GM12878 (cell line): Measurements from ENCODE around the gene FGD1. TPM values are rescaled to one million over a fixed set of nuclear protein-coding genes. Genes with fewer than 3 reads are reported as not detected.

Experiments used
- ATAC-seq: fragments of 200-7000 bp; cut with Tn5 transposase; 3 replicates; pipeline ENCODE4 v1.9.1; 2020; ENCODE audit warnings: mild to moderate bottlenecking, moderate library complexity
- BruUV-seq: library from RNA; stranded (reverse); fragments of 400-500 nt; replicated peaks from 2 replicates; lab custom pipeline; 2021; lab: Mats Ljungman, UMichigan
- CTCF ChIA-PET: fragments of 300-600 bp; sonication (Branson Sonifier 250); formaldehyde crosslinking; extraction: SDS; loops from one replicate; lab custom pipeline; 2021; ENCODE audit warnings: inconsistent platforms; lab: Yijun Ruan, JAX
- POLR2A ChIA-PET: fragments of 350-600 bp; formaldehyde crosslinking; extraction: SDS; loops from one replicate; lab custom pipeline; 2021; ENCODE audit warnings: inconsistent platforms; lab: Charles Lee
- RAD21 ChIA-PET: fragments of 300-600 bp; sonication (Branson Sonifier 250); formaldehyde crosslinking; loops from one replicate; lab custom pipeline; 2023; ENCODE audit warnings: antibody characterized with exemption; ENCODE audit not compliant: unreplicated experiment; lab: Charles Lee
- SMC1A ChIA-PET: fragments of 300-600 bp; sonication (Branson Sonifier 250); formaldehyde crosslinking; loops from one replicate; lab custom pipeline; 2023; ENCODE audit not compliant: unreplicated experiment, uncharacterized antibody; lab: Charles Lee
- DNase-seq: peaks from one replicate; pipeline ENCODE4 v3.0.0-alpha.2; 2011; ENCODE audit warnings: low read depth, low spot score
- FAIRE-seq: peaks from 3 replicates; lab custom pipeline; 2011; peaks lifted over from hg19 to GRCh38; lab: Jason Lieb, UNC
- H2AFZ ChIP-seq: 2 replicates; pipeline ENCODE4 v1.6.0; 2011; ENCODE audit warnings: low read depth, low read length, control low read depth; ENCODE audit not compliant: control insufficient read depth
- H3K27ac ChIP-seq: 2 replicates; pipeline ENCODE4 v1.5.1; 2011; ENCODE audit warnings: control low read depth; ENCODE audit not compliant: control insufficient read depth, insufficient read depth
- H3K27me3 ChIP-seq, 2 experiments: replicated peaks in 1 of 2; 2 replicates each; pipeline versions ENCODE4 v1.6.0 to v1.6.1; 2011; ENCODE audit warnings: low read length in 1 of 2; ENCODE audit not compliant: control insufficient read depth in 2 of 2, insufficient read depth in 2 of 2
- H3K36me3 ChIP-seq, 2 experiments: 2 replicates each; pipeline ENCODE4 v1.5.1; 2011; ENCODE audit warnings: low read length in 1 of 2; ENCODE audit not compliant: control insufficient read depth in 2 of 2, insufficient read depth in 2 of 2
- H3K4me1 ChIP-seq: 2 replicates; pipeline ENCODE4 v1.6.1; 2011; ENCODE audit warnings: mild to moderate bottlenecking, low read length, moderate library complexity, mixed read lengths; ENCODE audit not compliant: control insufficient read depth, insufficient read depth
- H3K4me2 ChIP-seq: 2 replicates; pipeline ENCODE4 v1.6.0; 2011; ENCODE audit warnings: control low read depth; ENCODE audit not compliant: control insufficient read depth, insufficient read depth
- H3K4me3 ChIP-seq: fragments of 200-600 bp; sonication (generic); 2 replicates; pipeline ENCODE4 v1.5.1; 2016
- H3K79me2 ChIP-seq: 2 replicates; pipeline ENCODE4 v1.6.0; 2011; ENCODE audit warnings: low read length; ENCODE audit not compliant: control insufficient read depth, insufficient read depth
- H3K9ac ChIP-seq: 2 replicates; pipeline ENCODE4 v1.8.0; 2011; ENCODE audit warnings: low read length, control low read depth, mixed read lengths; ENCODE audit not compliant: control insufficient read depth, insufficient read depth
- H3K9me3 ChIP-seq: replicated peaks from 3 replicates; pipeline ENCODE4 v1.5.1; 2011; ENCODE audit warnings: mild to moderate bottlenecking, low read length; ENCODE audit not compliant: control insufficient read depth, insufficient read depth
- H4K20me1 ChIP-seq: 2 replicates; pipeline ENCODE4 v1.6.0; 2011; ENCODE audit not compliant: control insufficient read depth, insufficient read depth
- MEF2B ChIP-seq: fragments of 450-650 bp; IDR thresholded peaks from 2 replicates; pipeline ENCODE4 v1.6.1; 2018; ENCODE audit warnings: mild to moderate bottlenecking, moderate library complexity; ENCODE audit not compliant: partially characterized antibody, poor library complexity, severe bottlenecking
- POLR2A ChIP-seq: IDR thresholded peaks from 2 replicates; pipeline ENCODE4 v1.6.1; 2011; ENCODE audit warnings: low read depth, mild to moderate bottlenecking, low read length
- SPI1 ChIP-seq: IDR thresholded peaks from 2 replicates; pipeline ENCODE4 v1.6.1; 2011; ENCODE audit warnings: low read depth, mild to moderate bottlenecking, low read length, moderate library complexity, borderline replicate concordance; ENCODE audit not compliant: insufficient read depth
- ZBTB33 ChIP-seq: fragments of 450-650 bp; IDR thresholded peaks from 2 replicates; pipeline ENCODE4 v1.6.1; 2017; ENCODE audit warnings: mild to moderate bottlenecking
- in situ Hi-C: fragments of 300-500 bp; cut with MboI; formaldehyde crosslinking; loops from 9 replicates; pipeline ENCODE4 v1.14.3; 2018; ENCODE audit warnings: mixed read lengths
- intact Hi-C: fragments of 100-400 bp; cut with micrococcal nuclease; formaldehyde crosslinking; loops from one replicate; pipeline ENCODE4 v1.14.2; 2022; ENCODE audit not compliant: unreplicated experiment
- polyA plus RNA-seq, 11 experiments: library from polyadenylated mRNA; depleted of rRNA in 4 of 11; unstranded in 6 of 11; stranded (reverse) in 5 of 11; fragments of >200 nt; fragmentation: Nextera tagmentation in 4 of 11; fragmentation: Illumina TruSeq in 1 of 11; extraction: Ambion mirVana in 4 of 11; extraction: Trizol in 1 of 11; gene quantifications; 1 replicate in 1 of 11; 2 replicates in 10 of 11; pipeline versions ENCODE4 v1.2.1 to v1.2.3, GENCODE V29; 2011 to 2016; ENCODE audit warnings: inconsistent platforms in 2 of 11, missing spikeins in 2 of 11, low read depth in 1 of 11
- total RNA-seq, 4 experiments: library from RNA; depleted of rRNA in 3 of 4; stranded (reverse); fragments of >200 nt in 3 of 4; fragmentation: Illumina TruSeq in 1 of 4; extraction: Trizol in 1 of 4; gene quantifications; 2 replicates each; pipeline versions ENCODE4 v1.2.1 to v1.2.3, GENCODE V29; 2013 to 2021
- TF ChIP-seq, protein P1 (sequence below): fragments of 150-350 bp; IDR thresholded peaks from 2 replicates; pipeline ENCODE4 v1.6.1; 2016; ENCODE audit warnings: low read depth, low read length

FGD1 gene
- total and polyA plus RNA-seq, 10 of the 15 experiments (the other 5 are each of a cell fraction or from before 2014, with no cell fraction given), result 0.05 to 0.50 (median 0.45) TPM; not detected in 7

DNA sequence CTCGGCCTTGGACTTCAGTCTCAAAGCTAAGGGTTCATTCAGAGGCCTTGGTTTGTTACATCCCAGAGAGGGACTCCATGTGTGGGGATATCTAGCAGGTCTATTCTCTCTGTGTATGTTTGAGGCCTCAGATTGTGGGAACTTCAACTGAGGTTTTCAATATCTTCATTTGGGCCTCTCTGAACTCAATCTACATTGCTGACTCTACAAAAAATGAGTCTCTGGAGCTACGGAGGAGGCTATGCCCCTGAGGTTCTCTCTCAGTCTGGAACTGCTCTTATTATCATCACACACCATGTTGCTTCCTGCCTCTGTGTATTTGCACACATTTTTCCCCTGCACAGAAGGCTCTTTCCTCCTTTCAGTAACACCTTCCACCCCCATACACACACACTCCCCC, 60.9 kb downstream of the FGD1 start (continued):
- TF ChIP-seq ZBTB33, result no peak
- TF ChIP-seq, protein P1, sequence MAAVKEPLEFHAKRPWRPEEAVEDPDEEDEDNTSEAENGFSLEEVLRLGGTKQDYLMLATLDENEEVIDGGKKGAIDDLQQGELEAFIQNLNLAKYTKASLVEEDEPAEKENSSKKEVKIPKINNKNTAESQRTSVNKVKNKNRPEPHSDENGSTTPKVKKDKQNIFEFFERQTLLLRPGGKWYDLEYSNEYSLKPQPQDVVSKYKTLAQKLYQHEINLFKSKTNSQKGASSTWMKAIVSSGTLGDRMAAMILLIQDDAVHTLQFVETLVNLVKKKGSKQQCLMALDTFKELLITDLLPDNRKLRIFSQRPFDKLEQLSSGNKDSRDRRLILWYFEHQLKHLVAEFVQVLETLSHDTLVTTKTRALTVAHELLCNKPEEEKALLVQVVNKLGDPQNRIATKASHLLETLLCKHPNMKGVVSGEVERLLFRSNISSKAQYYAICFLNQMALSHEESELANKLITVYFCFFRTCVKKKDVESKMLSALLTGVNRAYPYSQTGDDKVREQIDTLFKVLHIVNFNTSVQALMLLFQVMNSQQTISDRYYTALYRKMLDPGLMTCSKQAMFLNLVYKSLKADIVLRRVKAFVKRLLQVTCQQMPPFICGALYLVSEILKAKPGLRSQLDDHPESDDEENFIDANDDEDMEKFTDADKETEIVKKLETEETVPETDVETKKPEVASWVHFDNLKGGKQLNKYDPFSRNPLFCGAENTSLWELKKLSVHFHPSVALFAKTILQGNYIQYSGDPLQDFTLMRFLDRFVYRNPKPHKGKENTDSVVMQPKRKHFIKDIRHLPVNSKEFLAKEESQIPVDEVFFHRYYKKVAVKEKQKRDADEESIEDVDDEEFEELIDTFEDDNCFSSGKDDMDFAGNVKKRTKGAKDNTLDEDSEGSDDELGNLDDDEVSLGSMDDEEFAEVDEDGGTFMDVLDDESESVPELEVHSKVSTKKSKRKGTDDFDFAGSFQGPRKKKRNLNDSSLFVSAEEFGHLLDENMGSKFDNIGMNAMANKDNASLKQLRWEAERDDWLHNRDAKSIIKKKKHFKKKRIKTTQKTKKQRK, result no peak

- no peak overlapping the region for H3K4me2 ChIP-seq
- no peaks in the 10 kb centered on the region for H3K36me3 ChIP-seq
- ATAC-seq (peak; percentile 45), DNase-seq (no peak), FAIRE-seq (no peak)
- RAD21 ChIA-PET, result interaction anchor here (1.2 kb wide), 1 partner anchor 9 kb away, joined by 5 read pairs; the partner anchor contains the start of gene TSR2
- CTCF ChIA-PET, result interaction anchor here (1.1 kb wide), 1 partner anchor 9 kb away, joined by 4 read pairs; no protein-coding TSS in a partner anchor
- H3K4me3 ChIP-seq, result no peak overlapping the region
- POLR2A ChIA-PET, result interaction anchor here (0.6 kb wide), 1 partner anchor 9 kb away, joined by 3 read pairs; the partner anchor contains the start of gene TSR2
- no TSS peak for BruUV-seq
- no peaks in the 10 kb centered on the region for H3K9me3 ChIP-seq
- no peaks in the 10 kb centered on the region for H3K79me2 ChIP-seq
- H3K4me1 ChIP-seq, result no peaks in the 10 kb centered on the region; the same call in 1 of the 2 replicates
- intact Hi-C loops (no loop called here), in situ Hi-C loops (no loop called here)
- H3K27ac ChIP-seq, result no peak overlapping the region
- TF ChIP-seq MEF2B (peak; percentile 30), SPI1 (0 out of 2 replicates have a peak, but pooled peaks have one; percentile 35), POLR2A (no peak)
- no peak overlapping the region for H3K9ac ChIP-seq
- no peaks in the 10 kb centered on the region for H4K20me1 ChIP-seq
- SMC1A ChIA-PET, result no interaction called here
- no peak overlapping the region for H2AFZ ChIP-seq
- no peaks in the 10 kb centered on the region for H3K27me3 ChIP-seq
Measured at GRCh38 chrX:54430519-54430918, 65.5 kb downstream of the FGD1 start.
